Measurements from ENCODE around the gene RIPOR1. TPM values are rescaled to one million over a fixed set of nuclear protein-coding genes. Genes with fewer than 3 reads are reported as not detected.

RIPOR1 gene, protein sequence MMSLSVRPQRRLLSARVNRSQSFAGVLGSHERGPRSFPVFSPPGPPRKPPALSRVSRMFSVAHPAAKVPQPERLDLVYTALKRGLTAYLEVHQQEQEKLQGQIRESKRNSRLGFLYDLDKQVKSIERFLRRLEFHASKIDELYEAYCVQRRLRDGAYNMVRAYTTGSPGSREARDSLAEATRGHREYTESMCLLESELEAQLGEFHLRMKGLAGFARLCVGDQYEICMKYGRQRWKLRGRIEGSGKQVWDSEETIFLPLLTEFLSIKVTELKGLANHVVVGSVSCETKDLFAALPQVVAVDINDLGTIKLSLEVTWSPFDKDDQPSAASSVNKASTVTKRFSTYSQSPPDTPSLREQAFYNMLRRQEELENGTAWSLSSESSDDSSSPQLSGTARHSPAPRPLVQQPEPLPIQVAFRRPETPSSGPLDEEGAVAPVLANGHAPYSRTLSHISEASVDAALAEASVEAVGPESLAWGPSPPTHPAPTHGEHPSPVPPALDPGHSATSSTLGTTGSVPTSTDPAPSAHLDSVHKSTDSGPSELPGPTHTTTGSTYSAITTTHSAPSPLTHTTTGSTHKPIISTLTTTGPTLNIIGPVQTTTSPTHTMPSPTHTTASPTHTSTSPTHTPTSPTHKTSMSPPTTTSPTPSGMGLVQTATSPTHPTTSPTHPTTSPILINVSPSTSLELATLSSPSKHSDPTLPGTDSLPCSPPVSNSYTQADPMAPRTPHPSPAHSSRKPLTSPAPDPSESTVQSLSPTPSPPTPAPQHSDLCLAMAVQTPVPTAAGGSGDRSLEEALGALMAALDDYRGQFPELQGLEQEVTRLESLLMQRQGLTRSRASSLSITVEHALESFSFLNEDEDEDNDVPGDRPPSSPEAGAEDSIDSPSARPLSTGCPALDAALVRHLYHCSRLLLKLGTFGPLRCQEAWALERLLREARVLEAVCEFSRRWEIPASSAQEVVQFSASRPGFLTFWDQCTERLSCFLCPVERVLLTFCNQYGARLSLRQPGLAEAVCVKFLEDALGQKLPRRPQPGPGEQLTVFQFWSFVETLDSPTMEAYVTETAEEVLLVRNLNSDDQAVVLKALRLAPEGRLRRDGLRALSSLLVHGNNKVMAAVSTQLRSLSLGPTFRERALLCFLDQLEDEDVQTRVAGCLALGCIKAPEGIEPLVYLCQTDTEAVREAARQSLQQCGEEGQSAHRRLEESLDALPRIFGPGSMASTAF
- total RNA-seq: 39.4 and 47.1 TPM in 2 replicates

DNA sequence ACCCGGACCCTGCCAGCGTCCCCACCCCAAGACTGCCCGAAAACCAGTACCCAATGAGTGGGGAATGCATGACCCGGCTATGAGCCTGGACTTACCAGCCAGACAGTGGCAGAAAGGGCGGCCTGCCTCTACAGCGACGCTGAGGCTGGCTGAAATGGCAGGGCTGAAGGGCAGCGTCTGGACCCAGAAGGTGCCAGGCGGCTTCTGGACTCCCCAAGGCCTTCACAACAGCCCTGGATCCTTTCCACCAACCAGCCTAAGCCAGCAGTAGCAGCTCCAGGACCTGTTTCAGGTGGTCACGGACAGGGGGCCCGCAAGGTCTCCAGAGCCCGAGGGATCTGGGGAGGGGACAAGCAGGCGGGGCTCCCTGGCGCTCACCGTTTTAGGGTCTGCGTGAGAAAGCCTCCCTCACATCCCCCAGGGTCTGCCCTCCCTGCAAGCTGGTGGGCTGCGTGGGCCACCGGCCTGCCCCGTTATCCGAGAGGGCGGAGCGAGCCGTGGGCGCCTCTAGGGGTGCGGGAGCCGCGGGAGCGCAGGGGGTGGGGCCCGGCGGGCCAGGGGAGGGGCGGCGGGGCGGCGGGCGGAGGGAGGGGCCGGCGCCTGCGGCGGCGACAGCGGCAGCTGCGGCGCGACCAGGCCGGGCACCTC lies at the start of gene RIPOR1:
Gene RIPOR1 (plus strand): TSS at position 608 of the 648 bp plus-strand sequence. CDS start 9,618 bp downstream, outside the sequence.

DNA sequence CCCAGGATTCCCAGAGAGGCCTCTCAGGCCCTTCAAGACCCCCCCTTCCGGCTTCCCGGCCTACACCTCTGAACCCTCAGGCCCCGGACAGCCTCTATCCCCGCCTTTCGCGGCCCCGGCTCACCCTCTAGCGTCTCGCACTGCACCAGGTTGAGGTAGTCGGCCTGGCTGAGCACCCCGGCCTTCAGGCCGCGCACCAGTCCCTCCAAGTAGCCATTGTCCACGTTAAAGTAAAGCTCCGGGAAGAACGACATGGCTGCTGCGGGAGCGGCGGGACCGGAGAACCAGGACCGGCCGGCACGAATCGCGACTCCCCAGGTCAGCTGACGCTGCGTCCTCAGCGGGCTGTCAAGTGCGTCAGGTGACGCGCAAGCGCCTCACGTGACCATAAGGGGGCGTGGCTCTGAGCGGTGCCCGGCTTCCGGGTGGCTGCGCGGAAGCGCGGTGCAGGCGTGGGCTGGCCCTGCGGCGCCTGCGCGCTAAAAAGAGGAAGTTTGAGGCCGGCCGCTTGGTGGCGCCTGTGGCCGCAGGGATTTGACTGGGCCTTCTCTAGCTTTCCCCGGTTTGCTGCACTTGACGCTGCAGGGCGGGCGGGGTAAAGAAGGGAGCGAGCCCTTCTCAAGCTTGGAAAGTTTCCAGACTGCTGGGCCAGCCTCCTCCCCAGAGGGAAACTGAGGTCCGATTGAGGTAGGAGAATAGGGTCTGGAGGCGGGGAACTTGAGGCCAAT lies 47.6 kb upstream of the RIPOR1 start, which contains the start of gene ATP6V0D1:
Gene ATP6V0D1 (minus strand): TSS at position 325 of the 728 bp plus-strand sequence. CDS start 71 bp downstream, at position 254.

DNA sequence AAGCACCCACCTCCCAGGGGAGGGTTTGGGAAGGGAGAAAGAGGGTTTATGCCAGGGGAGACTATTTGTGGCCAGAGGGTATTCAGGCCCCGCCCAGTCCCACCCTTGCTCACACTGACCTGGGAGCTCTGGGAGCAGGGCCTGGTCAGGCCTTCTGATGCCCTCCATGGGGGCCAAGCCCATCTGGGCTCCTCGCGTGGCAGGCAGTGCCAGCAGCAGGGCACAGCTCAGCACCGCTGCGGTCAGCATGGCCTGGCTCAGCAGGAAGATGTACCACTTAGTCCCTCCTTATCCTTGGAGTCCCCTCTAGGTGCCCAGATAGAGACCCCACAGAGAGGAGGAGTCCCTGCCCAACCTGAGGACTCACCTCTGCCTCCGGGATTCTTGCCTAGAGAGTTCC lies 45.5 kb upstream of the RIPOR1 start, which contains the start of gene AGRP:
Gene AGRP (minus strand): TSS at position 398 of the 400 bp plus-strand sequence. CDS start 149 bp downstream, at position 249.

DNA sequence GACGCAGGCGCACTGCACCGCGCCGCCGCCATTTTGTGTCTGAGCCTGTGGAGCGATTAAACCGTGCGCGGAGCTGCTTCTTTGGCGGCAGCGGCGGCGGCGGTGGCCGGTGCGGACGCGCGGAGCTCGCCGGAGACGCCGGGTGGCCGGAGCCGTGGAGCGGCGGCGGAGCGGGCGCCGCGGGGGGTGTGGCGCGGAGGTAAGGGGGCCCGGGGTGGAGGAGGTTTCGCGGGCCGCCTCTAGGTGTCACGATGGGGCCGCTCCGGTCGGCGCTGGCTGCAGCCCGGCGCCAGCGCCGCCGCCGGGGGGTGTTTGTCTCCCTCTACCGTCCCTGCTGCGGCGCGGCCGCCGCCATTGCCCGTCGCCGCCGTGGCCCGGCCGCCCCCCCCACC lies 33.9 kb downstream of the RIPOR1 start, which contains the start of gene CTCF:
Gene CTCF (plus strand): TSS at position 1 of the 392 bp plus-strand sequence. CDS start 48,307 bp downstream, outside the sequence.

Other genes starting within 250 kb of the RIPOR1 start
- gene PLEKHG4, start 249.3 kb upstream of the RIPOR1 start, total RNA-seq: 29.2 and 55.1 TPM in 2 replicates
- 0.50 and 0.87 TPM in 2 replicates for gene KCTD19, start 202.1 kb upstream of the RIPOR1 start, total RNA-seq
- gene LRRC36, start 202.0 kb upstream of the RIPOR1 start, total RNA-seq: 0.50 and 0.73 TPM in 2 replicates
- 1.0 and 2.2 TPM in 2 replicates for gene TPPP3, start 135.3 kb upstream of the RIPOR1 start, total RNA-seq
- 9.9 and 10.9 TPM in 2 replicates for gene ZDHHC1, start 112.4 kb upstream of the RIPOR1 start, total RNA-seq
- gene HSD11B2, start 97.7 kb upstream of the RIPOR1 start, total RNA-seq: 0.15 and 0.66 TPM in 2 replicates
- gene ATP6V0D1, start 47.7 kb upstream of the RIPOR1 start, total RNA-seq: 181 and 219 TPM in 2 replicates
- not detected in 2 replicates for gene AGRP, start 45.3 kb upstream of the RIPOR1 start, total RNA-seq
- 17.7 and 27.5 TPM in 2 replicates for gene CTCF, start 33.7 kb downstream of the RIPOR1 start, total RNA-seq
- gene CARMIL2, start 116.3 kb downstream of the RIPOR1 start, total RNA-seq: under 0.01 and 0.29 TPM in 2 replicates
- gene ACD, start 131.4 kb downstream of the RIPOR1 start, total RNA-seq: 15.4 and 16.7 TPM in 2 replicates
- 0.44 and 2.5 TPM in 2 replicates for gene PARD6A, start 132.1 kb downstream of the RIPOR1 start, total RNA-seq
- 18.2 and 21.8 TPM in 2 replicates for gene ENKD1, start 137.9 kb downstream of the RIPOR1 start, total RNA-seq
- 9.6 and 13.7 TPM in 2 replicates for gene C16orf86, start 138.0 kb downstream of the RIPOR1 start, total RNA-seq
- 15.4 and 16.1 TPM in 2 replicates for gene GFOD2, start 190.5 kb downstream of the RIPOR1 start, total RNA-seq

All from smooth muscle cell of trachea (primary cell).